Mesothelial cell of epicardium (in vitro differentiated cells): ENCODE data around the gene DNMT3B. TPM values are rescaled to one million over a fixed set of nuclear protein-coding genes. Genes with fewer than 3 reads are reported as not detected.

Source experiments
- DNase-seq, 2 experiments: peaks; one replicate each; pipeline ENCODE4 v3.0.0; 2021; ENCODE audit warnings: low spot score in 2 of 2; ENCODE audit not compliant: unreplicated experiment in 2 of 2
- H3K27ac Mint-ChIP-seq: 2 replicates; pipeline ENCODE4 v1.8.0; 2021; ENCODE audit warnings: mixed read lengths
- H3K27me3 Mint-ChIP-seq: 2 replicates; pipeline ENCODE4 v1.8.0; 2021; ENCODE audit warnings: low read depth, mixed read lengths
- H3K36me3 Mint-ChIP-seq: 2 replicates; pipeline ENCODE4 v1.8.0; 2021; ENCODE audit warnings: mixed read lengths
- H3K4me1 Mint-ChIP-seq: 2 replicates; pipeline ENCODE4 v1.8.0; 2021; ENCODE audit warnings: mixed read lengths
- H3K4me3 Mint-ChIP-seq: 2 replicates; pipeline ENCODE4 v1.8.0; 2021; ENCODE audit warnings: mild to moderate bottlenecking, moderate library complexity, mixed read lengths
- H3K9me3 Mint-ChIP-seq: 2 replicates; pipeline ENCODE4 v1.8.0; 2021; ENCODE audit warnings: mixed read lengths
- total RNA-seq: library from RNA; stranded (reverse); gene quantifications from 3 replicates; pipeline ENCODE4 v1.2.1, GENCODE V29; 2021
- TF ChIP-seq, protein P1 (sequence below): fragments of 200-600 bp; sonication (generic); IDR thresholded peaks from one replicate; pipeline ENCODE4 v1.5.0; 2021; ENCODE audit warnings: antibody characterized with exemption; ENCODE audit not compliant: unreplicated experiment

The DNMT3B gene
- total RNA-seq, 1 donor from 2014 or later, result 8.5 TPM

DNA sequence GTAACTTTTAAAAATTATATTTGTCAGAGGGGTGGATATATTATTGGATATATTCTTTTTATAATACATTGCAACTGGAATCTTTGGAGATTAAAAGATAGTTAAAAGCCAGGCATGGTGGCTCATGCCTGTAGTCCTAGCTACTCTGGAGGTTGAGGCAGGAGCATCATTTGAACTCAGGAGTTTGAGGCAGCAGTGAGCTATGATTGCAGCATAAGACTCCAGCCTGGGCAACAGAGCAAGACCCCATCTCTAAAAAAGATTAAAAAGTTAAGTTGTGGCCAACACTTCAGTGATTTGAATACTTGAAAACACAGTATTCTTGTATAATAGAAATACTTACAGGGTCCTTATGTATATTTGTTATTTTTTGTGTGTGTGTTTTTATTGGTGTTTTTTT, 72.8 kb downstream of the DNMT3B start:
- Mint-ChIP-seq H3K9me3 (no peaks in the 10 kb centered on the region), H3K4me1 (peaks cover 8% of the 10 kb centered on the region), H3K27ac (no peak overlapping the region), H3K36me3 (peaks cover 41% of the 10 kb centered on the region), H3K4me3 (no peak overlapping the region), H3K27me3 (no peaks in the 10 kb centered on the region)
- TF ChIP-seq, protein P1, sequence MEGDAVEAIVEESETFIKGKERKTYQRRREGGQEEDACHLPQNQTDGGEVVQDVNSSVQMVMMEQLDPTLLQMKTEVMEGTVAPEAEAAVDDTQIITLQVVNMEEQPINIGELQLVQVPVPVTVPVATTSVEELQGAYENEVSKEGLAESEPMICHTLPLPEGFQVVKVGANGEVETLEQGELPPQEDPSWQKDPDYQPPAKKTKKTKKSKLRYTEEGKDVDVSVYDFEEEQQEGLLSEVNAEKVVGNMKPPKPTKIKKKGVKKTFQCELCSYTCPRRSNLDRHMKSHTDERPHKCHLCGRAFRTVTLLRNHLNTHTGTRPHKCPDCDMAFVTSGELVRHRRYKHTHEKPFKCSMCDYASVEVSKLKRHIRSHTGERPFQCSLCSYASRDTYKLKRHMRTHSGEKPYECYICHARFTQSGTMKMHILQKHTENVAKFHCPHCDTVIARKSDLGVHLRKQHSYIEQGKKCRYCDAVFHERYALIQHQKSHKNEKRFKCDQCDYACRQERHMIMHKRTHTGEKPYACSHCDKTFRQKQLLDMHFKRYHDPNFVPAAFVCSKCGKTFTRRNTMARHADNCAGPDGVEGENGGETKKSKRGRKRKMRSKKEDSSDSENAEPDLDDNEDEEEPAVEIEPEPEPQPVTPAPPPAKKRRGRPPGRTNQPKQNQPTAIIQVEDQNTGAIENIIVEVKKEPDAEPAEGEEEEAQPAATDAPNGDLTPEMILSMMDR, result no peak
- DNase-seq, result no peak

DNA sequence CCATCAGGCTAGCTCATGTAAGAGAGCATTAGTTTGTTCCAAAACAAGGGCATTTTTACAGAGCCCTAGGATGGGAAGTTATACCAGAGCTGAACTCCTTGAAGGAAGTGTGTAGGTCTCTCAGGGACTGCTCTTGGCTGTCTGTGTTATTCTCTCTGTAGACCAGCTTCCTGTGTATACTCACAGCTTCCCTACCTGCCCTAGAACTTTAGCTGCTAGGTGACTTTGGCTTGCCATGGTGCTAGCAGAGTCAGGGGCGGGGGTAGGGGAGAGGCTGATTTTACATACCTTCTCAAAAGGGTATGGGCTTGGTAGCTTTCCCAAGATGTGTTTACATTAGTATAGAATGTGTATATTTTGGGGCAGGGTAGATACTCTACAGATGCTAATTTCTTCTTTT, 75.0 kb downstream of the DNMT3B start:
- no peak overlapping the region for H3K27ac Mint-ChIP-seq
- no peak overlapping the region for H3K4me3 Mint-ChIP-seq
- H3K9me3 Mint-ChIP-seq, result no peaks in the 10 kb centered on the region
- peaks cover 35% of the 10 kb centered on the region for H3K36me3 Mint-ChIP-seq
- H3K4me1 Mint-ChIP-seq, result peaks cover 7% of the 10 kb centered on the region
- TF ChIP-seq, protein P1, result no peak
- no peak for DNase-seq
- no peaks in the 10 kb centered on the region for H3K27me3 Mint-ChIP-seq

DNA sequence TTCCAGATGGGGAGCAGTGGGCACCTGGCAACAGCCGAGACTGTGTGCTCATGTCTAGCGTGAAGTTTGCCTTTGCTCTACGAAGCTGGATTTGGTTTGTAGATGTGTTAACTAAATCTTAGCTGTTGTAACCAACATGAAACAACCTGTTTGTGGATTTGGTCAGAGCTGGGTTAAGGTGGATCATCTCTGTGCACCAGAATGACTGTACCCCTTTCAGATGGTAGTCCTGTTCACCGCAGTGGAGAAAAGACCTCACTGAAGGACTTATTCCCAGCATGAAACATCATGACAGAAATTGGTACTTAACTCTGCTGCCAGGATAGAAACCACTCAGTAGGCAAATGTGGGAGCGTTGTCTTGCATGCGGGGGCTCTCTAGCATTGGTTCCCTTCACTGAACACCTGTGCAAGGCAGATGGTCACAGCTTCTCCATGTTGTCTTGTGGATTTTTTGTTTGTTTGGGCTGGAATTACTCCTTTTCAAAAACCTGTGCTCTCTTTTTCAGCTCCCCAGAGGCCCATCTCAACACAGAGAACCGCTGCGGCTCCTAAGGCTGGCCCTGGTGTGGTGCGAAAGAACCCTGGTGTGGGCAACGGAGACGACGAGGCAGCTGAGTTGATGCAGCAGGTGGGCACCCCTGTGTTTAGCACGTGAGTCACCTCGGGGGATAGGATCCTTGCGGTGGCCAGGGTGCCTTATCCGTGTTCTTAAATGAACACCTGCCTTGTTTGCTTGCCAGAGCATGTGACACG, 77.2 kb downstream of the DNMT3B start:
- DNase-seq, result no peak
- Mint-ChIP-seq H3K27ac (peak overlapping the region; percentile 69), H3K4me3 (no peak overlapping the region), H3K9me3 (no peaks in the 10 kb centered on the region), H3K27me3 (no peaks in the 10 kb centered on the region), H3K4me1 (peaks cover 6% of the 10 kb centered on the region), H3K36me3 (peaks cover 40% of the 10 kb centered on the region)
- TF ChIP-seq, protein P1, result no peak

DNA sequence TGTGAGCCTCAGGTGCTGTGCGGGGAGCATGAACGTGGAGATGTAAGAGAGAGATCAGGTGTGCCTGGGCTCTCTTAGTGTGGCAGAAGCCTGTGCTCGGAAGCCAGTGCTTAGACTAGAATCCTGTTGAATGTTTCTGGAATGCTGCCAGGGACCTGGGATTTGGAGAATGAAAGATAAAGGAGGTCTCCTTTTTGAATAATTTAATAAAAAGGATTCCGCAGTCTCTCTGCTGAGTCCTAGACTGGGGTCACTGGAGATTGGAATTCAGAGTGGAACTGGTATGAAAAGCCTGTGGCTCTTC, 77.7 kb downstream of the DNMT3B start:
- Mint-ChIP-seq H3K36me3 (peaks cover 37% of the 10 kb centered on the region), H3K9me3 (no peaks in the 10 kb centered on the region), H3K27me3 (no peaks in the 10 kb centered on the region), H3K27ac (peak overlapping the region; percentile 69), H3K4me3 (no peak overlapping the region), H3K4me1 (peaks cover 6% of the 10 kb centered on the region)
- DNase-seq, result no peak
- TF ChIP-seq, protein P1, result no peak

DNA sequence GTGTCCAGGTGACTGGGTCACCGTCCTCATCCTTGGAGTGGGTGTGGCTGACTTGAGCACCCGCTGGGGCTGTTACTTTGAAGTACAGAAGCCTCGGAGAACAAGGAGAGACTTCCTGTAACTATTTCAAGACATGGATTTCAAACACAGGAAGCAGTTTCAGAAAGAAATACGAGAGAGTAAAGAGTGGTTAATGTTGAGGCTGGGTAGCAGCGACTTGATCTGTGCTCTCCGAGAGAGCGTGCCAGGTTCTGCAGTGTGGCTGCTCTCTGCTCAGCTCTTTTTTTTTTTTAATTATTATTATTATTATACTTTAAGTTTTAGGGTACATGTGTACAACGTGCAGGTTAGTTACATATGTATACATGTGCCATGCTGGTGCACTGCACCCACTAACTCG, 79.0 kb downstream of the DNMT3B start:
- Mint-ChIP-seq H3K27ac (no peak overlapping the region), H3K9me3 (no peaks in the 10 kb centered on the region), H3K27me3 (no peaks in the 10 kb centered on the region), H3K4me1 (peaks cover 6% of the 10 kb centered on the region), H3K4me3 (no peak overlapping the region), H3K36me3 (peaks cover 34% of the 10 kb centered on the region)
- DNase-seq, result no peak
- TF ChIP-seq, protein P1, result no peak
